Neural progenitor cell (in vitro differentiated cells): Measurements from ENCODE around the gene LRRC28. TPM values are rescaled to one million over a fixed set of nuclear protein-coding genes. Genes with fewer than 3 reads are reported as not detected.
A peak's percentile ranks its signal among the peaks of the same experiment; 100 is the strongest.

Source experiments
- DNase-seq: peaks from one replicate; pipeline ENCODE4 v3.0.0-alpha.2; 2016; ENCODE audit warnings: low spot score
- H2AFZ ChIP-seq: fragments of 200-600 bp; sonication (generic); replicated peaks from 2 replicates; pipeline ENCODE4 v1.6.1; 2016; ENCODE audit warnings: antibody characterized with exemption
- H3F3A ChIP-seq: fragments of 200-600 bp; sonication (generic); 2 replicates; pipeline ENCODE4 v1.6.1; 2016; ENCODE audit warnings: antibody characterized with exemption, low read depth
- H3K27ac ChIP-seq: fragments of 200-600 bp; sonication (generic); 2 replicates; pipeline ENCODE4 v1.5.1; 2016; ENCODE audit warnings: mild to moderate bottlenecking
- H3K27me3 ChIP-seq: fragments of 200-600 bp; sonication (generic); 2 replicates; pipeline ENCODE4 v1.6.1; 2016; ENCODE audit warnings: mild to moderate bottlenecking, moderate library complexity
- H3K36me3 ChIP-seq: fragments of 200-600 bp; sonication (generic); 2 replicates; pipeline ENCODE4 v1.5.1; 2016
- H3K4me1 ChIP-seq: fragments of 200-600 bp; sonication (generic); 2 replicates; pipeline ENCODE4 v1.6.1; 2016; ENCODE audit warnings: mixed run types
- H3K4me2 ChIP-seq: fragments of 200-600 bp; sonication (generic); 2 replicates; pipeline ENCODE4 v1.6.1; 2016
- H3K4me3 ChIP-seq: fragments of 200-600 bp; sonication (generic); 2 replicates; pipeline ENCODE4 v1.5.1; 2016
- H3K79me2 ChIP-seq: fragments of 200-600 bp; sonication (generic); 2 replicates; pipeline ENCODE4 v1.6.1; 2016; ENCODE audit warnings: low read depth
- H3K9ac ChIP-seq: fragments of 200-600 bp; sonication (generic); 2 replicates; pipeline ENCODE4 v1.6.1; 2016
- H3K9me3 ChIP-seq: fragments of 200-600 bp; sonication (generic); 2 replicates; pipeline ENCODE4 v1.5.1; 2016; ENCODE audit warnings: low read depth
- H4K20me1 ChIP-seq: fragments of 200-600 bp; sonication (generic); 2 replicates; pipeline ENCODE4 v1.6.1; 2016; ENCODE audit warnings: low read depth
- H3K27ac Mint-ChIP-seq: 3 replicates; pipeline ENCODE4 v1.8.0; 2021; ENCODE audit warnings: mixed read lengths
- H3K27me3 Mint-ChIP-seq: 2 replicates; pipeline ENCODE4 v1.8.0; 2022; ENCODE audit warnings: low read depth, mild to moderate bottlenecking, inconsistent platforms, moderate library complexity, mixed read lengths; ENCODE audit not compliant: insufficient read depth
- H3K36me3 Mint-ChIP-seq: 3 replicates; pipeline ENCODE4 v1.8.0; 2021; ENCODE audit warnings: mixed read lengths
- H3K4me1 Mint-ChIP-seq: 3 replicates; pipeline ENCODE4 v1.8.0; 2021; ENCODE audit warnings: mixed read lengths
- H3K4me3 Mint-ChIP-seq: 3 replicates; pipeline ENCODE4 v1.8.0; 2021; ENCODE audit warnings: mild to moderate bottlenecking, moderate library complexity, mixed read lengths
- H3K9me3 Mint-ChIP-seq: 3 replicates; pipeline ENCODE4 v1.8.0; 2020; ENCODE audit warnings: mixed read lengths
- EZH2phosphoT487 ChIP-seq: fragments of 200-600 bp; sonication (generic); IDR thresholded peaks from 2 replicates; pipeline ENCODE4 v1.6.1; 2017; ENCODE audit warnings: antibody characterized with exemption
- total RNA-seq: library from RNA; depleted of rRNA; stranded (reverse); fragments of >200 nt; gene quantifications from 2 replicates; pipeline ENCODE4 v1.2.3, GENCODE V29; 2015; ENCODE audit warnings: low replicate concordance
- TF ChIP-seq, protein P1 (sequence below): fragments of 200-600 bp; sonication (generic); IDR thresholded peaks from 2 replicates; pipeline ENCODE4 v1.5.1; 2017; ENCODE audit warnings: antibody characterized with exemption, mild to moderate bottlenecking

LRRC28 gene
- total RNA-seq, 1 donor from 2014 or later = 34.5 TPM

DNA sequence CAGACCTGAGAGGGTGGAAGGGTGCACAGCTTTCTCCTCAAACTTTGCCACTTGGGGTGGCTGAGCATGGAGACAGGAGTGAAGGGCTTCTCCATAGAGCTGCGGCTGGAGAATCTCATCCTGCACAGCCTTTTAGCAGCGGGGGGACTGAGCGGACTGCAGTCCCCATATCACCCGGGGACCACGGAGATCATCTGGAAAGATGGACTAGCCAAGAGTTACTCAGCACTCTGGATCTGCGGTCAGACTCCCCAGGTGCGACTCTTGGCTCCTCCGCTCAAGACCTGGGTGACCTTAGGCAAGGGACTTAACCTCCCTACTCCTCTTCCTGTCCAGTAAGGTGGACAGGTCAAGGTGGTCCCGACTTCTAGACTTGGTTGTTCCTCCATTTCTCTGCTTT is 188.7 kb downstream of the LRRC28 start:
- no peak overlapping the region for H2AFZ ChIP-seq
- H3K36me3 ChIP-seq = no peaks in the 10 kb centered on the region
- Mint-ChIP-seq H3K27me3 (peaks cover 11% of the 10 kb centered on the region), H3K4me3 (peak overlapping the region; percentile 8), H3K9me3 (no peaks in the 10 kb centered on the region), H3K4me1 (peaks cover 46% of the 10 kb centered on the region), H3K36me3 (no peaks in the 10 kb centered on the region), H3K27ac (no peak overlapping the region)
- H3K27ac ChIP-seq = no peak overlapping the region
- no peaks in the 10 kb centered on the region for H3K9me3 ChIP-seq
- H3K4me1 ChIP-seq = peaks cover 30% of the 10 kb centered on the region
- H4K20me1 ChIP-seq = no peaks in the 10 kb centered on the region
- TF ChIP-seq EZH2phosphoT487 = no peak
- TF ChIP-seq, protein P1, sequence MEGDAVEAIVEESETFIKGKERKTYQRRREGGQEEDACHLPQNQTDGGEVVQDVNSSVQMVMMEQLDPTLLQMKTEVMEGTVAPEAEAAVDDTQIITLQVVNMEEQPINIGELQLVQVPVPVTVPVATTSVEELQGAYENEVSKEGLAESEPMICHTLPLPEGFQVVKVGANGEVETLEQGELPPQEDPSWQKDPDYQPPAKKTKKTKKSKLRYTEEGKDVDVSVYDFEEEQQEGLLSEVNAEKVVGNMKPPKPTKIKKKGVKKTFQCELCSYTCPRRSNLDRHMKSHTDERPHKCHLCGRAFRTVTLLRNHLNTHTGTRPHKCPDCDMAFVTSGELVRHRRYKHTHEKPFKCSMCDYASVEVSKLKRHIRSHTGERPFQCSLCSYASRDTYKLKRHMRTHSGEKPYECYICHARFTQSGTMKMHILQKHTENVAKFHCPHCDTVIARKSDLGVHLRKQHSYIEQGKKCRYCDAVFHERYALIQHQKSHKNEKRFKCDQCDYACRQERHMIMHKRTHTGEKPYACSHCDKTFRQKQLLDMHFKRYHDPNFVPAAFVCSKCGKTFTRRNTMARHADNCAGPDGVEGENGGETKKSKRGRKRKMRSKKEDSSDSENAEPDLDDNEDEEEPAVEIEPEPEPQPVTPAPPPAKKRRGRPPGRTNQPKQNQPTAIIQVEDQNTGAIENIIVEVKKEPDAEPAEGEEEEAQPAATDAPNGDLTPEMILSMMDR = no peak
- DNase-seq = no peak
- no peaks in the 10 kb centered on the region for H3K27me3 ChIP-seq
- no peaks in the 10 kb centered on the region for H3K79me2 ChIP-seq
- H3K4me2 ChIP-seq = no peak overlapping the region
- no peaks in the 10 kb centered on the region for H3F3A ChIP-seq
- H3K4me3 ChIP-seq = no peak overlapping the region
- H3K9ac ChIP-seq = no peak overlapping the region

Other genes starting within 250 kb of the LRRC28 start
- gene PGPEP1L, start 243.7 kb upstream of the LRRC28 start, total RNA-seq = not detected in 2 replicates
- gene SYNM, start 146.4 kb upstream of the LRRC28 start, total RNA-seq = 0.84 and 0.97 TPM in 2 replicates
- gene TTC23, start 1.9 kb upstream of the LRRC28 start, total RNA-seq = 35.2 and 45.3 TPM in 2 replicates